Gastroesophageal sphincter (tissue), 3 donors: ENCODE measurements around the gene ZNF705A.
"Not testable (repeated sequence)": the region's sequence is repeated elsewhere in the genome, so short reads cannot be mapped to it uniquely, and the experiment has no call there.

Experiments
- EP300 ChIP-seq: sonication (generic); formaldehyde crosslinking; IDR thresholded peaks from one replicate; pipeline ENCODE4 v1.6.1; 2017; ENCODE audit warnings: antibody characterized with exemption, mild to moderate bottlenecking
- POLR2A ChIP-seq, 2 donors: fragments of 450-650 bp; IDR thresholded peaks; one replicate each; pipeline ENCODE4 v1.6.1; 2017; ENCODE audit warnings: antibody characterized with exemption in 2 of 2, mild to moderate bottlenecking in 2 of 2, moderate library complexity in 1 of 2
- POLR2AphosphoS5 ChIP-seq: sonication (generic); formaldehyde crosslinking; IDR thresholded peaks from one replicate; pipeline ENCODE4 v1.6.1; 2017; ENCODE audit warnings: antibody characterized with exemption
- TF ChIP-seq, protein P1 (sequence below), 4 experiments: fragments of 200-600 bp in 2 of 4; fragments of 450-650 bp in 2 of 4; sonication (generic) in 1 of 4; IDR thresholded peaks; one replicate each; pipeline ENCODE4 v1.5.1; 2017 to 2019; ENCODE audit warnings: antibody characterized with exemption in 4 of 4, mild to moderate bottlenecking in 2 of 4, moderate library complexity in 2 of 4

DNA sequence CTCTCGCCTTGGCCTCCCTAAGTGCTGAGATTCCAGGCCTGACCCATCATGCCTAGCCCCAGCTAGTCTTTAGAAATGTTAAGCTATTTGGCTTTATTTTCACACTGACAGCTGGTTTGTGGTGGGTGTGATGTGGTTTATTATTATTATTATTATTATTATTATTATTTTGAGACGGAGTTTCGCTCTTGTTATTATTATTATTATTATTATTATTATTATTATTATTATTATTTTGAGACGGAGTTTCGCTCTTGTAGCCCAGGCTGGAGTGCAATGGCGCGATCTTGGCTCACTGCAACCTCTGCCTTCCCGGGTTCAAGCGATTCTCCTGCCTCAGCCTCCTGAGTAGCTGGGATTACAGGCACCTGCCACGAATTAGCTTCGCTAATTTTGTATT lies 71.8 kb downstream of the ZNF705A start:
- not testable (repeated sequence) for TF ChIP-seq POLR2A (IDR thresholded peaks at IDR 0.05); EP300; POLR2AphosphoS5
- TF ChIP-seq, protein P1, sequence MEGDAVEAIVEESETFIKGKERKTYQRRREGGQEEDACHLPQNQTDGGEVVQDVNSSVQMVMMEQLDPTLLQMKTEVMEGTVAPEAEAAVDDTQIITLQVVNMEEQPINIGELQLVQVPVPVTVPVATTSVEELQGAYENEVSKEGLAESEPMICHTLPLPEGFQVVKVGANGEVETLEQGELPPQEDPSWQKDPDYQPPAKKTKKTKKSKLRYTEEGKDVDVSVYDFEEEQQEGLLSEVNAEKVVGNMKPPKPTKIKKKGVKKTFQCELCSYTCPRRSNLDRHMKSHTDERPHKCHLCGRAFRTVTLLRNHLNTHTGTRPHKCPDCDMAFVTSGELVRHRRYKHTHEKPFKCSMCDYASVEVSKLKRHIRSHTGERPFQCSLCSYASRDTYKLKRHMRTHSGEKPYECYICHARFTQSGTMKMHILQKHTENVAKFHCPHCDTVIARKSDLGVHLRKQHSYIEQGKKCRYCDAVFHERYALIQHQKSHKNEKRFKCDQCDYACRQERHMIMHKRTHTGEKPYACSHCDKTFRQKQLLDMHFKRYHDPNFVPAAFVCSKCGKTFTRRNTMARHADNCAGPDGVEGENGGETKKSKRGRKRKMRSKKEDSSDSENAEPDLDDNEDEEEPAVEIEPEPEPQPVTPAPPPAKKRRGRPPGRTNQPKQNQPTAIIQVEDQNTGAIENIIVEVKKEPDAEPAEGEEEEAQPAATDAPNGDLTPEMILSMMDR (IDR thresholded peaks at IDR 0.05), result not testable (repeated sequence)
